ENCODE measurements around the gene C11orf65. TPM values are rescaled to one million over a fixed set of nuclear protein-coding genes. Genes with fewer than 3 reads are reported as not detected.
A peak's percentile ranks its signal among the peaks of the same experiment; 100 is the strongest.
"Not testable (repeated sequence)": the region's sequence is repeated elsewhere in the genome, so short reads cannot be mapped to it uniquely, and the experiment has no call there.

Gene C11orf65
- total RNA-seq, 2 donors from 2014 or later = 1.3 to 1.6 TPM

DNA sequence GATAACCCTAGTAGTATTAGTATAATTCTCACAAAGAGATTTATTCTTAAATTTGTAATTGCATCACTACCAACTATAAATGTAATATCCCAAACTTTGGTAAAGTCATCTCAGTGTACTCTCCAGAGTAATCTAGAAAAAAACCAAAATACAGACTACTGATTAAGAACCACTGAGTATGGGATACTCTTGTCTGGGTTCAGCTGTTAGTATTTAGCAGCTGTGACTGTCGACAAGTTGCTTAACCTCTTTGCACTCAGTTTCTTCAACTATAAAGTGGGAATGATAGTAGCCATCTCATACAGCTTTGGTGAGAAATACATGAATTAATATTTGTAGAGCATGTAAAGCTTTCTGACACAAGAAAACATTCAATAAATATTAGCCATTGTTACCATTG, 35.3 kb downstream of the C11orf65 start:
- DNase-seq (no peak), ATAC-seq (no peak)
- no peak overlapping the region for H3K27ac ChIP-seq
- H3K36me3 ChIP-seq (replicated peaks in 1 of 2; ENCODE audit: insufficient read depth in 1 of 2, low read depth in 2 of 2) = no peaks in the 10 kb centered on the region
- intact Hi-C loops (cut with DNase I) = no loop called here
- no peaks in the 10 kb centered on the region for H3K4me1 ChIP-seq
- H3K27me3 ChIP-seq = no peaks in the 10 kb centered on the region
- no peak for TF ChIP-seq POLR2A (IDR thresholded peaks at IDR 0.05)
- no peaks in the 10 kb centered on the region for H3K9me3 ChIP-seq
- WGBS, 2 donors = 68 to 85% methylated on average over 1 of the region's 1 CpG
- H3K4me3 ChIP-seq = no peak overlapping the region

DNA sequence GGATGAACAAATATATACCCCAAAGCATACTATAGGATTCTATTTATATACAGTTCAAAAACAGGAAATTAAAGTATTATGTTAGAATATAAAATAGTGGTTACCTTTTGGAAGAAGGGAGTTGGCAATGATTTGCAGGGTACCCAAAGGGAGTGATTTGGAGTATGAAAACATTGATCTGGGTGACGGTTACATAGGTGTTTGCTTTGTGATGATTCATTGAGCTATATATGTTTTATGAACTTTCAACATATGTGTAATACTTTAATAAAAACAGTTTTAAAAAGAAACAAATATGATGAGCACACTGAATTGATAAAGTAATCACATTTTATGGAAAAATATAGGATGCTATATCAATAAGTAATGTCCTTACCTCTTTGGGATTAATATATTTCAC, 36.0 kb downstream of the C11orf65 start:
- no peak overlapping the region for H3K4me3 ChIP-seq
- TF ChIP-seq POLR2A (IDR thresholded peaks at IDR 0.05) = no peak
- TF ChIP-seq, protein P1, sequence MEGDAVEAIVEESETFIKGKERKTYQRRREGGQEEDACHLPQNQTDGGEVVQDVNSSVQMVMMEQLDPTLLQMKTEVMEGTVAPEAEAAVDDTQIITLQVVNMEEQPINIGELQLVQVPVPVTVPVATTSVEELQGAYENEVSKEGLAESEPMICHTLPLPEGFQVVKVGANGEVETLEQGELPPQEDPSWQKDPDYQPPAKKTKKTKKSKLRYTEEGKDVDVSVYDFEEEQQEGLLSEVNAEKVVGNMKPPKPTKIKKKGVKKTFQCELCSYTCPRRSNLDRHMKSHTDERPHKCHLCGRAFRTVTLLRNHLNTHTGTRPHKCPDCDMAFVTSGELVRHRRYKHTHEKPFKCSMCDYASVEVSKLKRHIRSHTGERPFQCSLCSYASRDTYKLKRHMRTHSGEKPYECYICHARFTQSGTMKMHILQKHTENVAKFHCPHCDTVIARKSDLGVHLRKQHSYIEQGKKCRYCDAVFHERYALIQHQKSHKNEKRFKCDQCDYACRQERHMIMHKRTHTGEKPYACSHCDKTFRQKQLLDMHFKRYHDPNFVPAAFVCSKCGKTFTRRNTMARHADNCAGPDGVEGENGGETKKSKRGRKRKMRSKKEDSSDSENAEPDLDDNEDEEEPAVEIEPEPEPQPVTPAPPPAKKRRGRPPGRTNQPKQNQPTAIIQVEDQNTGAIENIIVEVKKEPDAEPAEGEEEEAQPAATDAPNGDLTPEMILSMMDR (IDR thresholded peaks at IDR 0.05) = no peak
- 85 to 88% methylated on average over 1 of the region's 1 CpG for WGBS, 2 donors
- DNase-seq (no peak), ATAC-seq (no peak)
- H3K36me3 ChIP-seq (replicated peaks in 1 of 2; ENCODE audit: insufficient read depth in 1 of 2, low read depth in 2 of 2) = no peaks in the 10 kb centered on the region
- H3K27me3 ChIP-seq = no peaks in the 10 kb centered on the region
- H3K9me3 ChIP-seq = no peaks in the 10 kb centered on the region
- H3K4me1 ChIP-seq = no peaks in the 10 kb centered on the region
- H3K27ac ChIP-seq = no peak overlapping the region
- intact Hi-C loops (cut with DNase I) = no loop called here

DNA sequence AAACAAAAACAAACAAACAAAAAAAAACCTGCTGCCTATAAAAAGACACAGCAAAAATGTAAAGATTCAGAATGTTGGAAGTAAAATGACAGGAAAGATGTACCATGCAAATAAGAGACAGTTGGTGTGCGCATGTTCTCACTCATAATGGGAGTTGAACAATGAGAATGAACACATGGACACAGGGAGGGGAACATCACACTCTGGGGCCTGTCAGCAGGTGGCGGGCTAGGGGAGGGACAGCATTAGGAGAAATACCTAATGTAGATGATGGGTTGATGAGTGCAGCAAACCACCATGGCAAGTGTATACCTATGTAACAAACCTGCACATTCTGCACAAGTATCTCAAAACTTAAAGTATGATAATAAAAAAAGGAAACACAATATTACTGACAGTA, 49.8 kb downstream of the C11orf65 start:
- H3K4me3 ChIP-seq; intact Hi-C loops (cut with DNase I); H3K27me3 ChIP-seq; H3K4me1 ChIP-seq; H3K27ac ChIP-seq; H3K36me3 ChIP-seq (replicated peaks in 1 of 2; ENCODE audit: insufficient read depth in 1 of 2, low read depth in 2 of 2); ATAC-seq; H3K9me3 ChIP-seq: not testable (repeated sequence)
- TF ChIP-seq, protein P1 (IDR thresholded peaks at IDR 0.05) = peak in 5 of 7 experiments; percentile 7 to 48 (median 24)
- WGBS, 2 donors = 61 to 77% methylated on average over 2 of the region's 2 CpGs
- DNase-seq = peak; percentile 13 to 59 (median 20)

DNA sequence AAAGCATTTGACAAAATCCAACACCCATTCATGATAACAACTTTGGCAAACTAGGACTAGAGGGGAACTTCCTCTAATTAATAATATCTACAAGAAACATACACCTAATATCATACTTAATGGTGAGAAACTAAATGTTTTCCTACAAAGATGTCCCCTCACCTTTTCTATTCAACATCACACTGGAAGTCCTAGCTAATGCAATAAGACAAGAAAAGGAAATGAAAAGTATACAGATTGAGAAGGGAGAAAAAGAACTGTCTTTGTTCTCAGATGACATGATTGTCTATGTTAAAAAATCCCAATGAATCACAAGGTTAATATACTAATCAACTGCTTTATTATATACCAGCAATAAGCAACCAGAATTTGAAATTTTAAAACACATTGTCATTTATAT, 52.4 kb downstream of the C11orf65 start:
- H3K27me3 ChIP-seq = no peaks in the 10 kb centered on the region
- H3K27ac ChIP-seq = no peak overlapping the region
- no peaks in the 10 kb centered on the region for H3K9me3 ChIP-seq
- DNase-seq = no peak
- intact Hi-C loops (cut with DNase I) = no loop called here
- TF ChIP-seq POLR2A (IDR thresholded peaks at IDR 0.05) = no peak
- TF ChIP-seq, protein P1 (IDR thresholded peaks at IDR 0.05) = no peak
- H3K4me1 ChIP-seq = no peaks in the 10 kb centered on the region
- H3K36me3 ChIP-seq (replicated peaks in 1 of 2; ENCODE audit: insufficient read depth in 1 of 2, low read depth in 2 of 2) = no peaks in the 10 kb centered on the region
- no peak overlapping the region for H3K4me3 ChIP-seq
- ATAC-seq = no peak

GRCh38 chr11:108405706-108406105, 61.6 kb downstream of the C11orf65 start:
- no peak for ATAC-seq
- WGBS, 2 donors = 85 to 92% methylated on average over 1 of the region's 1 CpG
- no peaks in the 10 kb centered on the region for H3K27me3 ChIP-seq
- no peak overlapping the region for H3K4me3 ChIP-seq
- H3K9me3 ChIP-seq = no peaks in the 10 kb centered on the region
- TF ChIP-seq POLR2A (IDR thresholded peaks at IDR 0.05) = no peak
- TF ChIP-seq, protein P1 (IDR thresholded peaks at IDR 0.05) = no peak
- H3K4me1 ChIP-seq = no peaks in the 10 kb centered on the region
- intact Hi-C loops (cut with DNase I) = no loop called here
- no peak overlapping the region for H3K27ac ChIP-seq
- no peaks in the 10 kb centered on the region for H3K36me3 ChIP-seq (replicated peaks in 1 of 2; ENCODE audit: insufficient read depth in 1 of 2, low read depth in 2 of 2)
- DNase-seq = no peak
